H9 (cell line): ENCODE data around the gene TTC39B. TPM values are rescaled to one million over a fixed set of nuclear protein-coding genes. Genes with fewer than 3 reads are reported as not detected.

Experiments used
- DNase-seq: peaks from one replicate; pipeline ENCODE4 v3.0.0-alpha.2; 2017
- H2AFZ ChIP-seq: one replicate; pipeline ENCODE4 v1.6.1; 2013; ENCODE audit warnings: mild to moderate bottlenecking, low read length, control low read depth, moderate library complexity
- H2AK5ac ChIP-seq: 2 replicates; pipeline ENCODE4 v1.6.1; 2013; ENCODE audit warnings: low read length, control low read depth, mixed read lengths; ENCODE audit not compliant: insufficient read length
- H2BK120ac ChIP-seq: one replicate; pipeline ENCODE4 v1.6.1; 2013; ENCODE audit warnings: low read depth, mild to moderate bottlenecking, low read length, control low read depth, inconsistent platforms; ENCODE audit not compliant: poor library complexity, severe bottlenecking
- H2BK12ac ChIP-seq: 2 replicates; pipeline ENCODE4 v1.6.1; 2013; ENCODE audit warnings: low read length, control low read depth, mixed read lengths, low read depth; ENCODE audit not compliant: insufficient read length
- H2BK15ac ChIP-seq: 2 replicates; pipeline ENCODE4 v1.6.1; 2013; ENCODE audit warnings: low read depth, low read length, control low read depth
- H2BK20ac ChIP-seq: one replicate; pipeline ENCODE4 v1.6.1; 2013; ENCODE audit warnings: low read depth, mild to moderate bottlenecking, low read length, control low read depth, inconsistent platforms; ENCODE audit not compliant: poor library complexity, severe bottlenecking
- H2BK5ac ChIP-seq: 2 replicates; pipeline ENCODE4 v1.6.1; 2013; ENCODE audit warnings: low read length, control low read depth, mixed read lengths; ENCODE audit not compliant: insufficient read length
- H3K14ac ChIP-seq: 2 replicates; pipeline ENCODE4 v1.6.1; 2013; ENCODE audit warnings: low read length, control low read depth; ENCODE audit not compliant: insufficient read depth
- H3K18ac ChIP-seq: 2 replicates; pipeline ENCODE4 v1.6.1; 2013; ENCODE audit warnings: low read depth, mild to moderate bottlenecking, mixed read lengths, low read length, control low read depth; ENCODE audit not compliant: insufficient read length
- H3K23ac ChIP-seq: 2 replicates; pipeline ENCODE4 v1.6.1; 2013; ENCODE audit warnings: low read length, control low read depth, mixed read lengths, low read depth; ENCODE audit not compliant: insufficient read length
- H3K23me2 ChIP-seq: 2 replicates; pipeline ENCODE4 v1.6.1; 2013; ENCODE audit warnings: low read depth, mild to moderate bottlenecking, mixed read lengths, low read length, control low read depth; ENCODE audit not compliant: insufficient read length, poor library complexity, severe bottlenecking
- H3K27ac ChIP-seq: 2 replicates; pipeline ENCODE4 v1.5.1; 2013; ENCODE audit warnings: low read length, control low read depth, mixed read lengths, low read depth; ENCODE audit not compliant: insufficient read length
- H3K27me3 ChIP-seq: 2 replicates; pipeline ENCODE4 v1.6.1; 2013; ENCODE audit warnings: low read length, control low read depth, inconsistent platforms; ENCODE audit not compliant: insufficient read depth
- H3K4ac ChIP-seq: 2 replicates; pipeline ENCODE4 v1.6.1; 2013; ENCODE audit warnings: low read depth, mild to moderate bottlenecking, control low read depth, inconsistent platforms, low read length, moderate library complexity
- H3K4me1 ChIP-seq: 2 replicates; pipeline ENCODE4 v1.6.1; 2013; ENCODE audit warnings: low read length, control low read depth, inconsistent platforms; ENCODE audit not compliant: insufficient read depth
- H3K4me2 ChIP-seq: 2 replicates; pipeline ENCODE4 v1.6.1; 2013; ENCODE audit warnings: low read length, control low read depth, mixed read lengths; ENCODE audit not compliant: insufficient read length, insufficient read depth
- H3K56ac ChIP-seq: 2 replicates; pipeline ENCODE4 v1.6.1; 2013; ENCODE audit warnings: low read depth, mild to moderate bottlenecking, mixed read lengths, low read length, control low read depth; ENCODE audit not compliant: insufficient read length
- H3K79me1 ChIP-seq: 2 replicates; pipeline ENCODE4 v1.6.1; 2013; ENCODE audit warnings: low read depth, mild to moderate bottlenecking, moderate library complexity, low read length, control low read depth, inconsistent platforms; ENCODE audit not compliant: insufficient read depth, poor library complexity, severe bottlenecking
- H3K79me2 ChIP-seq: 2 replicates; pipeline ENCODE4 v1.6.1; 2013; ENCODE audit warnings: low read length, control low read depth, inconsistent platforms; ENCODE audit not compliant: insufficient read depth
- H3K9ac ChIP-seq: 2 replicates; pipeline ENCODE4 v1.6.1; 2013; ENCODE audit warnings: low read length, control low read depth, mixed read lengths; ENCODE audit not compliant: insufficient read length; ENCODE audit errors: extremely low read depth
- H3K9me3 ChIP-seq: one replicate; pipeline ENCODE4 v1.6.1; 2013; ENCODE audit warnings: low read depth, low read length, inconsistent platforms; ENCODE audit not compliant: control insufficient read depth
- H3T11ph ChIP-seq: one replicate; pipeline ENCODE4 v1.6.1; 2013; ENCODE audit warnings: mild to moderate bottlenecking, low read length, control low read depth, inconsistent platforms
- H4K20me1 ChIP-seq: one replicate; pipeline ENCODE4 v1.6.1; 2013; ENCODE audit not compliant: control insufficient read depth, insufficient read length, insufficient read depth
- H4K5ac ChIP-seq: 2 replicates; pipeline ENCODE4 v1.6.1; 2013; ENCODE audit warnings: low read depth, mild to moderate bottlenecking, mixed read lengths, low read length, control low read depth; ENCODE audit not compliant: insufficient read length
- H4K8ac ChIP-seq: replicated peaks from 2 replicates; pipeline ENCODE4 v1.6.1; 2013; ENCODE audit warnings: low read length, control low read depth, mixed read lengths, low read depth; ENCODE audit not compliant: insufficient read length
- H4K91ac ChIP-seq: 2 replicates; pipeline ENCODE4 v1.6.1; 2013; ENCODE audit warnings: low read depth, mild to moderate bottlenecking, moderate library complexity, mixed read lengths, low read length, control low read depth; ENCODE audit not compliant: insufficient read length
- H3K27ac Mint-ChIP-seq, 3 experiments: 2 replicates in 2 of 3; 3 replicates in 1 of 3; pipeline ENCODE4 v1.8.0; 2020 to 2021; ENCODE audit warnings: mixed read lengths in 3 of 3, mild to moderate bottlenecking in 1 of 3, moderate library complexity in 1 of 3
- H3K27me3 Mint-ChIP-seq: 2 replicates; pipeline ENCODE4 v1.8.0; 2021; ENCODE audit warnings: low read depth, mild to moderate bottlenecking, moderate library complexity, mixed read lengths
- H3K36me3 Mint-ChIP-seq, 3 experiments: 2 replicates in 2 of 3; 3 replicates in 1 of 3; pipeline ENCODE4 v1.8.0; 2020 to 2021; ENCODE audit warnings: low read depth in 3 of 3, mixed read lengths in 3 of 3; ENCODE audit not compliant: insufficient read depth in 1 of 3
- H3K4me1 Mint-ChIP-seq, 2 experiments: 2 replicates each; pipeline ENCODE4 v1.8.0; 2020; ENCODE audit warnings: mixed read lengths in 2 of 2
- H3K4me3 Mint-ChIP-seq, 2 experiments: 2 replicates in 1 of 2; 3 replicates in 1 of 2; pipeline ENCODE4 v1.8.0; 2020 to 2021; ENCODE audit warnings: mild to moderate bottlenecking in 2 of 2, mixed read lengths in 2 of 2, moderate library complexity in 1 of 2
- H3K9me3 Mint-ChIP-seq, 2 experiments: 2 replicates in 1 of 2; 3 replicates in 1 of 2; pipeline ENCODE4 v1.8.0; 2020; ENCODE audit warnings: mild to moderate bottlenecking in 2 of 2, mixed read lengths in 2 of 2, moderate library complexity in 1 of 2
- CTCF ChIP-seq: fragments of 200-600 bp; sonication (generic); conservative IDR thresholded peaks from 3 replicates; pipeline ENCODE4 v1.8.0; 2021; ENCODE audit warnings: antibody characterized with exemption, mild to moderate bottlenecking
- WGBS: extraction: QIAGEN DNeasy Blood & Tissue Kit; methylation state at CpG from one replicate; pipeline ENCODE4 v1.1.7; 2013; ENCODE audit warnings: missing lambda C conversion rate, low lambda C conversion rate, mixed read lengths; ENCODE audit not compliant: insufficient read length; ENCODE audit errors: extremely low coverage; 5-methylcytosine and 5-hydroxymethylcytosine counted together
- total RNA-seq: library from RNA; stranded (reverse); gene quantifications from 2 replicates; pipeline ENCODE4 v1.2.1, GENCODE V29; 2021

The TTC39B gene
- total RNA-seq, 1 experiment from 2014 or later, result 8.2 TPM

- peaks cover 0 to 2% of the 10 kb centered on the region in 2 experiments; a peak in 1 of 5 replicates for H3K9me3 Mint-ChIP-seq
- no peak for DNase-seq
- no peak overlapping the region for H3K18ac ChIP-seq
- H2BK15ac ChIP-seq, result no peak overlapping the region
- H3K79me1 ChIP-seq, result no peaks in the 10 kb centered on the region
- peaks cover 14% of the 10 kb centered on the region for H3K27me3 Mint-ChIP-seq
- H3K27ac Mint-ChIP-seq, result no peak overlapping the region
- H3K4me2 ChIP-seq, result no peak overlapping the region
- H3T11ph ChIP-seq, result no peak overlapping the region
- H3K23me2 ChIP-seq, result peaks cover 10% of the 10 kb centered on the region
- no peaks in the 10 kb centered on the region for H3K79me2 ChIP-seq
- no peak overlapping the region for H4K5ac ChIP-seq
- H2BK20ac ChIP-seq, result no peak overlapping the region
- H3K4me3 Mint-ChIP-seq, result no peak overlapping the region
- no peaks in the 10 kb centered on the region for H3K4me1 ChIP-seq
- no peak overlapping the region for H3K9ac ChIP-seq
- H3K36me3 Mint-ChIP-seq, result peaks cover 0 to 7% (median 0%) of the 10 kb centered on the region in 3 experiments; a peak in 1 of 7 replicates
- H2BK120ac ChIP-seq, result no peak overlapping the region
- H4K8ac ChIP-seq, result no peak overlapping the region
- no peak overlapping the region for H2BK5ac ChIP-seq
- no peak overlapping the region for H3K23ac ChIP-seq
- no peaks in the 10 kb centered on the region for H4K20me1 ChIP-seq
- H3K9me3 ChIP-seq, result no peaks in the 10 kb centered on the region
- no peaks in the 10 kb centered on the region for H3K27me3 ChIP-seq
- no peak overlapping the region for H2BK12ac ChIP-seq
- H2AFZ ChIP-seq, result no peak overlapping the region
- no peak overlapping the region for H3K14ac ChIP-seq
- no peak for TF ChIP-seq CTCF
- no CpG with 5 or more reads among the region's 1 CpG for WGBS
- H3K56ac ChIP-seq, result no peak overlapping the region
- H3K27ac ChIP-seq, result no peak overlapping the region
- H3K4me1 Mint-ChIP-seq, result peaks cover 20 to 21% of the 10 kb centered on the region in 2 experiments
- no peak overlapping the region for H2AK5ac ChIP-seq
- H3K4ac ChIP-seq, result no peak overlapping the region
- no peak overlapping the region for H4K91ac ChIP-seq
Measured at GRCh38 chr9:15308511-15308910, 1.5 kb upstream of the TTC39B start.
